ENCODE data around the gene ADAMTS17.

Gene ADAMTS17

GRCh38 chr15:100196326-100197058, 145.3 kb downstream of the ADAMTS17 start:
- TF ChIP-seq, protein P1, sequence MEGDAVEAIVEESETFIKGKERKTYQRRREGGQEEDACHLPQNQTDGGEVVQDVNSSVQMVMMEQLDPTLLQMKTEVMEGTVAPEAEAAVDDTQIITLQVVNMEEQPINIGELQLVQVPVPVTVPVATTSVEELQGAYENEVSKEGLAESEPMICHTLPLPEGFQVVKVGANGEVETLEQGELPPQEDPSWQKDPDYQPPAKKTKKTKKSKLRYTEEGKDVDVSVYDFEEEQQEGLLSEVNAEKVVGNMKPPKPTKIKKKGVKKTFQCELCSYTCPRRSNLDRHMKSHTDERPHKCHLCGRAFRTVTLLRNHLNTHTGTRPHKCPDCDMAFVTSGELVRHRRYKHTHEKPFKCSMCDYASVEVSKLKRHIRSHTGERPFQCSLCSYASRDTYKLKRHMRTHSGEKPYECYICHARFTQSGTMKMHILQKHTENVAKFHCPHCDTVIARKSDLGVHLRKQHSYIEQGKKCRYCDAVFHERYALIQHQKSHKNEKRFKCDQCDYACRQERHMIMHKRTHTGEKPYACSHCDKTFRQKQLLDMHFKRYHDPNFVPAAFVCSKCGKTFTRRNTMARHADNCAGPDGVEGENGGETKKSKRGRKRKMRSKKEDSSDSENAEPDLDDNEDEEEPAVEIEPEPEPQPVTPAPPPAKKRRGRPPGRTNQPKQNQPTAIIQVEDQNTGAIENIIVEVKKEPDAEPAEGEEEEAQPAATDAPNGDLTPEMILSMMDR (IDR thresholded peaks at IDR 0.05; ENCODE audit: low read depth, low read length, poor library complexity, severe bottlenecking), result no peak
- no peak for TF ChIP-seq EZH2phosphoT487 (IDR thresholded peaks at IDR 0.05; ENCODE audit: borderline replicate concordance, low read length)
- no peaks in the 10 kb centered on the region for H3K4me1 ChIP-seq (ENCODE audit: control insufficient read depth, low read length)
- H3K4me3 ChIP-seq (ENCODE audit: low read length), result no peak overlapping the region
- no peak overlapping the region for H3K27ac ChIP-seq (ENCODE audit: low read depth, low read length)
- H3K4me2 ChIP-seq (ENCODE audit: low read length), result no peak overlapping the region
- no peaks in the 10 kb centered on the region for H3K27me3 ChIP-seq (ENCODE audit: control insufficient read depth, low read length)
- H3F3A ChIP-seq (ENCODE audit: control insufficient read depth, insufficient read depth), result no peaks in the 10 kb centered on the region
- H4K20me1 ChIP-seq (ENCODE audit: control insufficient read depth, insufficient read depth, low read depth, low read length), result no peaks in the 10 kb centered on the region
- no peaks in the 10 kb centered on the region for H3K9me3 ChIP-seq (ENCODE audit: control insufficient read depth, insufficient read depth, low read length)
- H3K36me3 ChIP-seq (ENCODE audit: control insufficient read depth, low read length), result no peaks in the 10 kb centered on the region
- no peaks in the 10 kb centered on the region for H3K79me2 ChIP-seq (ENCODE audit: control insufficient read depth, low read length)
- no peaks in the 10 kb centered on the region for H3K9me2 ChIP-seq (replicated peaks; ENCODE audit: control insufficient read depth, low read length)

DNA sequence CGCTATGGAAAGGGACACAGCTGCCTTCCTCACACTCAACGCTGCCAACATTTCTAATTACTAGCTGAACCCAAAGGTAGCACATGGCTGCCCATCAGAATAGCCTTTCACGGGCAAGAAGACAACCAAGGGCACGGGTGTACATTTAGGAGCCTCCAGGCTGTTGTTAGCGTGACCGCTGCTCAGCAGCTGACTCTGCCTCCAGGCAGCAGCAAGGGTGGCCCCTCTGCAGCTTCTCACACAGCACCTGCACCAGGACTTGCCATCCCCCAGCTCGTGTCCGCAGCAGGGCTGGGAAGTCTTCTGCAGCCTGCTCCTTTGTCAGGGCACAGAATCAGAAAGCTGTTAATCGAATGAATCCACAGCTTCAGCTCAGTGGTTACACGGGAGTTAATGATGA, 146.8 kb downstream of the ADAMTS17 start:
- Histone ChIP-seq H3K4me2 (ENCODE audit: low read length) (no peak overlapping the region), H3K9me3 (ENCODE audit: control insufficient read depth, insufficient read depth, low read length) (no peaks in the 10 kb centered on the region), H3F3A (ENCODE audit: control insufficient read depth, insufficient read depth) (no peaks in the 10 kb centered on the region), H3K9me2 (replicated peaks; ENCODE audit: control insufficient read depth, low read length) (no peaks in the 10 kb centered on the region), H3K4me1 (ENCODE audit: control insufficient read depth, low read length) (no peaks in the 10 kb centered on the region), H3K4me3 (ENCODE audit: low read length) (no peak overlapping the region), H3K27ac (ENCODE audit: low read depth, low read length) (no peak overlapping the region), H3K27me3 (ENCODE audit: control insufficient read depth, low read length) (no peaks in the 10 kb centered on the region), H3K79me2 (ENCODE audit: control insufficient read depth, low read length) (no peaks in the 10 kb centered on the region), H3K36me3 (ENCODE audit: control insufficient read depth, low read length) (no peaks in the 10 kb centered on the region), H4K20me1 (ENCODE audit: control insufficient read depth, insufficient read depth, low read depth, low read length) (no peaks in the 10 kb centered on the region)
- TF ChIP-seq, protein P1 (IDR thresholded peaks at IDR 0.05; ENCODE audit: low read depth, low read length, poor library complexity, severe bottlenecking), result no peak
- no peak for TF ChIP-seq EZH2phosphoT487 (IDR thresholded peaks at IDR 0.05; ENCODE audit: borderline replicate concordance, low read length)

- no peaks in the 10 kb centered on the region for H3K4me1 ChIP-seq (ENCODE audit: control insufficient read depth, low read length)
- H3K27ac ChIP-seq (ENCODE audit: low read depth, low read length), result no peak overlapping the region
- no peaks in the 10 kb centered on the region for H3K36me3 ChIP-seq (ENCODE audit: control insufficient read depth, low read length)
- no peaks in the 10 kb centered on the region for H3K9me3 ChIP-seq (ENCODE audit: control insufficient read depth, insufficient read depth, low read length)
- H4K20me1 ChIP-seq (ENCODE audit: control insufficient read depth, insufficient read depth, low read depth, low read length), result no peaks in the 10 kb centered on the region
- no peak overlapping the region for H3K4me2 ChIP-seq (ENCODE audit: low read length)
- H3K79me2 ChIP-seq (ENCODE audit: control insufficient read depth, low read length), result no peaks in the 10 kb centered on the region
- H3K27me3 ChIP-seq (ENCODE audit: control insufficient read depth, low read length), result no peaks in the 10 kb centered on the region
- no peaks in the 10 kb centered on the region for H3F3A ChIP-seq (ENCODE audit: control insufficient read depth, insufficient read depth)
- TF ChIP-seq, protein P1 (IDR thresholded peaks at IDR 0.05; ENCODE audit: low read depth, low read length, poor library complexity, severe bottlenecking), result no peak
- no peaks in the 10 kb centered on the region for H3K9me2 ChIP-seq (replicated peaks; ENCODE audit: control insufficient read depth, low read length)
- H3K4me3 ChIP-seq (ENCODE audit: low read length), result no peak overlapping the region
Measured at GRCh38 chr15:100193277-100193860, 148.4 kb downstream of the ADAMTS17 start.

Data from DOHH2 (cell line).